Testis (tissue), 2 donors: ENCODE results near the gene TMEM109.

Experiments used
- CTCF ChIP-seq, 3 experiments: fragments of 450-650 bp in 2 of 3; fragments of 200-600 bp in 1 of 3; sonication (generic) in 1 of 3; IDR thresholded peaks; one replicate each; pipeline ENCODE4 v1.5.1; 2016 to 2019; ENCODE audit warnings: antibody characterized with exemption in 3 of 3, mild to moderate bottlenecking in 2 of 3, moderate library complexity in 1 of 3
- POLR2A ChIP-seq: fragments of 450-650 bp; IDR thresholded peaks from one replicate; pipeline ENCODE4 v1.6.1; 2017; ENCODE audit warnings: antibody characterized with exemption, mild to moderate bottlenecking, moderate library complexity

- TF ChIP-seq POLR2A (no peak), CTCF (IDR thresholded peaks at IDR 0.05) (no peak)
Measured at GRCh38 chr11:60923800-60924109, 9.8 kb downstream of the TMEM109 start.
